KOPT-K1 (cell line): Measurements from ENCODE around the gene BLOC1S1.
A peak's percentile ranks its signal among the peaks of the same experiment; 100 is the strongest.

Source experiments
- H3K27ac ChIP-seq: fragments of 200-600 bp; sonication (generic); 2 replicates; pipeline ENCODE4 v1.5.1; 2016; ENCODE audit warnings: antibody characterized with exemption, mild to moderate bottlenecking, low read depth, low read length; ENCODE audit not compliant: poor library complexity, severe bottlenecking
- H3K36me3 ChIP-seq: fragments of 200-600 bp; sonication (generic); 2 replicates; pipeline ENCODE4 v1.5.1; 2017; ENCODE audit warnings: antibody characterized with exemption, mild to moderate bottlenecking, low read length, moderate library complexity; ENCODE audit not compliant: insufficient read depth
- H3K9me3 ChIP-seq: fragments of 200-600 bp; sonication (generic); 2 replicates; pipeline ENCODE4 v1.5.1; 2017; ENCODE audit warnings: antibody characterized with exemption, low read length, mild to moderate bottlenecking; ENCODE audit not compliant: insufficient read depth, poor library complexity, severe bottlenecking

The BLOC1S1 gene

DNA sequence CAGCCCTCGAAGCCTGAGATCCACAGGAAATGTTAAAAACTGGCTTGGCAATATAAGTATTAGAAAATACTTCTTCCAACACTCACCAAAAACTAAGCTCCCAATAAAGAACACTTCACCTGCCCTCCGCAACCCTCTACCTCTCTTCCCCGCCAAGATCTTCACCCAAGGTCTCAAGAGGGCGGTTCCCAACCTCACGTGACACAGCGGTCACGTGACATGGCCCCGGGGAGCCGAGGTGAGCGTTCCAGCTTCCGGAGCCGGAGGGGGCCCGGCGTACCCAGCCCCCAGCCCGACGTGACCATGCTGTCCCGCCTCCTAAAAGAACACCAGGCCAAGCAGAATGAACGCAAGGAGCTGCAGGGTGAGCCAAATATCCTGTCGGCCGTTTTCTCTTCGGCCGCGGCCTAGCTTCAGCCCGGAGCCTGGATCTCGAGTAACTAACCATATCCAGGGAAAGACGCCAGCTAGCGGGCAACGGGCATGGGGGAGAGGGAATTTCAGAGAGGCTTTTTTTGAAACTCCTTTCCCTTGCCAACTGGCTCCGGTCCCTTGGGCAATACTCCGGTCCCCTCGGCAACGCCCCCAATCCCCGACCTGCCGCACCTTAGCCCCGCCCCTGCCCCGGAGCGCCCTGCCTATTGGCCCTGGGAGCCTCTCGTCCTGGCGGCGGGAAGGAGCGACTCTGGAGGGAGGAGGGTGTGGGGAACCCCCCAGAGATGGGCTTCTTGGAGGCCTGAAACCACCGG, at the start of gene BLOC1S1:
Gene BLOC1S1 (plus strand): TSS at position 214 of the 749 bp plus-strand sequence. CDS start 6 bp downstream, at position 220.
- Histone ChIP-seq H3K27ac (peak within 1 kb of the TSS; percentile 80), H3K36me3 (peaks cover 30% of the 10 kb centered on the region; the same call in 1 of the 2 replicates), H3K9me3 (no peaks in the 10 kb centered on the region)

DNA sequence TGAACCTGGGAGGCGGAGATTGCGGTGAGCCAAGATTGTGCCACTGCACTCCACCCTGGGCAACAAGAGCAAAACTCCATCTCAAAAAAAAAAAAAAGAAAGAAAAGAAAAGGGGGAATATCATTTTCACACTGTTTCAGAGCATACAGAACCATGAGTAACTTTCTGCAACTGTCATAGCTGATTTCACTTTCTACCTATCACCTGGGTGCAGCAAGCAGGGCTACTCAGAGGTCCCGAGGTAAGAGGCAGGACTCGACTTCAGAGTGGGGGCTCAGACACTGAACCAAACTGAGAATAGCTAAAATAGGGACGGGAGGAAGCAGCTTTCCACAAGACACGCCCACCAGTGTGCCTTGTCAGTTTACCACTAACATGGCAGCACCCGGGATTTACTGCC, 49.3 kb upstream of the BLOC1S1 start:
- Histone ChIP-seq H3K36me3 (no peaks in the 10 kb centered on the region), H3K27ac (no peak overlapping the region), H3K9me3 (no peaks in the 10 kb centered on the region)

DNA sequence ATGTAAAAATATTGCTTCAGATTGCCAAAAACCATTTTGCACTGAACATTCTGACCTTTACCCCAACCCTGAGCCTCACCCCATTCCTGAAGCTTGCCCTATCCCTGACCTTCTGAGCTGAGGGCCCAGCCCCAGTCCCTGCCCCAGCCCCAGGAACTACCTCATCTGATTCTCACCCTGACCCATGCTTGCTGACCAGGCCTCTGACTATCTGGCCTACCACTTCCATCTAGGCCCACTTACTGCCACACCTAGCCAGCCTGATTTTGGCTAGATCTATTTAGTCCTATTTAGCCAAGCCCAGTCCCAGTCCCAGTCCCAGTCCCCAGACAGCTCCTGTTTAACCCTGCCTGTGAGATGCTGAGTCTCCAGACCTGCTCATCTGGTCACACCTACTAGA, 45.6 kb upstream of the BLOC1S1 start:
- no peak overlapping the region for H3K27ac ChIP-seq
- H3K36me3 ChIP-seq: no peaks in the 10 kb centered on the region
- H3K9me3 ChIP-seq: no peaks in the 10 kb centered on the region

GRCh38 chr12:55671746-55672145, 44.1 kb upstream of the BLOC1S1 start:
- Histone ChIP-seq H3K36me3 (no peaks in the 10 kb centered on the region), H3K9me3 (no peaks in the 10 kb centered on the region), H3K27ac (no peak overlapping the region)

GRCh38 chr12:55673638-55674037, 42.2 kb upstream of the BLOC1S1 start:
- Histone ChIP-seq H3K9me3 (no peaks in the 10 kb centered on the region), H3K27ac (no peak overlapping the region), H3K36me3 (no peaks in the 10 kb centered on the region)

DNA sequence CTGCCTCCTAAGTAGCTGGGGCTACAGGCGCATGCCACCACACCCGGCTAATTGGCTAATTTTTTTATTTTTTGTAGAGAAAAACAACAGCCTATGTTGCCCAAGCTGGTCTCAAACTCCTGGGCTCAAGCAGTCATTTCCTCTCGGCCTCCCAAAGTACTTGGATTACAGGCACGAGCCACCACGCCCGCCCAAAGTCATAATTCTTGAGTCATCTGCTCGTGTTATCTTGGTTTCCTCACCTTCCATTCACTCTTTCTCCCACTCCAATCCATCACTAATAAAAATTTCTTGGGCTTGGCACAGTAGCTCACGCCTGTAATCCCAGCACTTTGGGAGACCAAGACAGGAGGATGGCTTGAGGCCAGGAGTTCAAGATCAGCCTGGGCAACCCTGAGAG, 40.2 kb upstream of the BLOC1S1 start:
- Histone ChIP-seq H3K27ac (no peak overlapping the region), H3K36me3 (no peaks in the 10 kb centered on the region), H3K9me3 (no peaks in the 10 kb centered on the region)

- no peaks in the 10 kb centered on the region for H3K36me3 ChIP-seq
- H3K9me3 ChIP-seq: no peaks in the 10 kb centered on the region
- no peak overlapping the region for H3K27ac ChIP-seq
Measured at GRCh38 chr12:55676707-55677106, 39.1 kb upstream of the BLOC1S1 start.

- H3K27ac ChIP-seq: no peak overlapping the region
- H3K9me3 ChIP-seq: no peaks in the 10 kb centered on the region
- H3K36me3 ChIP-seq: no peaks in the 10 kb centered on the region
Measured at GRCh38 chr12:55679691-55680090, 36.2 kb upstream of the BLOC1S1 start.

DNA sequence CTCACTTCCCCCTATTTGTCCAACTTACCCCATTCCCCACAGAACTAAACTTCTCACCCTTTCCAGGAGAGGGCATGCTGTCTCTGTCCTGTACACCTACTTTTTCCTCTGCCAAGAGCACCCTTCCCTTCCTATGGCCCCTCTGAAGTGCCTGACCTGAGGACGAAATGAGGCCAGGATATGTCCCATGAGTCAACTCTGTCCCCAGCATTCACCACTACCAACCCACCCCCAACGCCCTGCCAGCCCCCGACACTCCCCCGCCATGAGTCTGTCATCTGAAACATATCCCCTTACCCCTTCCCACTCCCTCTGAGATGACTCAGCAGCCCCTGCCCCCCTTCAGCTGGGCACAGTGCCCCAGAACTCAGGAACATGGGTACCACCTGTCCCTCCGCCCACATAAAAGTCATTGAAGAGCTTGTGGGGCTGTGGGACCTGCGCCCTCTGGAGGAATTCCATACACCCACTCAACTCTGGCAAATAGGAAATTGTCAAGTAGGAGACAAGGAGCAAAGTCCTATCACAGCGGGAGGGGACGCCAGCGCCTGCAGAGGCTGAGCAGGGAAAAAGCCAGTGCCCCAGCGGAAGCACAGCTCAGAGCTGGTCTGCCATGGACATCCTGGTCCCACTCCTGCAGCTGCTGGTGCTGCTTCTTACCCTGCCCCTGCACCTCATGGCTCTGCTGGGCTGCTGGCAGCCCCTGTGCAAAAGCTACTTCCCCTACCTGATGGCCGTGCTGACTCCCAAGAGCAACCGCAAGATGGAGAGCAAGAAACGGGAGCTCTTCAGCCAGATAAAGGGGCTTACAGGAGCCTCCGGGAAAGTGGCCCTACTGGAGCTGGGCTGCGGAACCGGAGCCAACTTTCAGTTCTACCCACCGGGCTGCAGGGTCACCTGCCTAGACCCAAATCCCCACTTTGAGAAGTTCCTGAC, 34.4 kb upstream of the BLOC1S1 start:
- Histone ChIP-seq H3K9me3 (no peaks in the 10 kb centered on the region), H3K27ac (no peak overlapping the region)

DNA sequence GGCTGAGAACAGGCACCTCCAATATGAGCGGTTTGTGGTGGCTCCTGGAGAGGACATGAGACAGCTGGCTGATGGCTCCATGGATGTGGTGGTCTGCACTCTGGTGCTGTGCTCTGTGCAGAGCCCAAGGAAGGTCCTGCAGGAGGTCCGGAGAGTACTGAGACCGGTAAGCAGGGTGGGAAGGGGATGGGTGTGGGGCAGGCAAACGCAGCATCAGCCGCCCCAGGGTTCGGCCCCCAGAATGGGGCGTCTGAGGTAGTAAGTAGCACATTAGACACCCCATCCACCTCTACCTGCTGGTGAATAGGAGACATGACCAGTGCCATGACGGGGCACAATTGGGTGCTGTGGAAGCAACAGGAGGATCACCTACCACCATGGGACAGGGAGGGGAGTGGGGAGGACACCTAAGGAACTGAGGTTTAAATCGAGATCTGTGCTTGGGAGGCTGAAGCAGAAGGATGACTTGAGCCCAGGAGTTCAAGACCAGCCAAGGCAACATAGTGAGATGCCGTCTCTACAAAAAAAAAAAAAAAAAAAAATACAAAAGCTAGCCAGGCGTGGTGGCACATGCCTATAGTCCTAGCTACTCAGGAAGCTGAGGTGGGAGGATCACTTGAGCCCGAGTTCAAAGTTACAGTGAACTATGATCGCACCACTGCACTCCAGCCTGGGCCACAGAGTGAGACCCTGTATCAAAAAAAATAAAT, 33.6 kb upstream of the BLOC1S1 start:
- no peak overlapping the region for H3K27ac ChIP-seq
- no peaks in the 10 kb centered on the region for H3K9me3 ChIP-seq
- H3K36me3 ChIP-seq: no peaks in the 10 kb centered on the region

More for the DNA sequence above, 34.4 kb upstream of the BLOC1S1 start:
- H3K36me3 ChIP-seq: no peaks in the 10 kb centered on the region

DNA sequence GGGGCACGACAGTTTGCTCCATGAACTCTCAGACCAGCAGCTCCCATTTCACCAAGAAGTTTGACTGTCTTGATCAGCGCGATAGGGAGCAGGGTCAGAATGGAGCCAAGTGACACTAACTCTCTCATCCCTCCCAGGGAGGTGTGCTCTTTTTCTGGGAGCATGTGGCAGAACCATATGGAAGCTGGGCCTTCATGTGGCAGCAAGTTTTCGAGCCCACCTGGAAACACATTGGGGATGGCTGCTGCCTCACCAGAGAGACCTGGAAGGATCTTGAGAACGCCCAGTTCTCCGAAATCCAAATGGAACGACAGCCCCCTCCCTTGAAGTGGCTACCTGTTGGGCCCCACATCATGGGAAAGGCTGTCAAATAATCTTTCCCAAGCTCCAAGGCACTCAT, 32.2 kb upstream of the BLOC1S1 start:
- Histone ChIP-seq H3K9me3 (no peaks in the 10 kb centered on the region), H3K36me3 (no peaks in the 10 kb centered on the region), H3K27ac (no peak overlapping the region)

GRCh38 chr12:55684761-55685370, 31.0 kb upstream of the BLOC1S1 start:
- Histone ChIP-seq H3K36me3 (no peaks in the 10 kb centered on the region), H3K9me3 (no peaks in the 10 kb centered on the region), H3K27ac (no peak overlapping the region)

GRCh38 chr12:55685671-55686070, 30.2 kb upstream of the BLOC1S1 start:
- H3K36me3 ChIP-seq: no peaks in the 10 kb centered on the region
- H3K27ac ChIP-seq: no peak overlapping the region
- H3K9me3 ChIP-seq: no peaks in the 10 kb centered on the region

GRCh38 chr12:55686366-55687010, 29.4 kb upstream of the BLOC1S1 start:
- Histone ChIP-seq H3K9me3 (no peaks in the 10 kb centered on the region), H3K36me3 (no peaks in the 10 kb centered on the region)

More at GRCh38 chr12:55686366-55687010, 29.4 kb upstream of the BLOC1S1 start:
- no peak overlapping the region for H3K27ac ChIP-seq
